ENCODE data around the gene PECR.
A peak's percentile ranks its signal among the peaks of the same experiment; 100 is the strongest.

Gene PECR

GRCh38 chr2:216070195-216070594 is 11.4 kb downstream of the PECR start:
- no peaks in the 10 kb centered on the region for H3K27me3 ChIP-seq
- H3K4me1 ChIP-seq: peaks cover 0 to 11% (median 6%) of the 10 kb centered on the region in 10 experiments; a peak in 8 of 20 replicates
- H3K36me3 ChIP-seq: no peaks in the 10 kb centered on the region
- H3K9ac ChIP-seq: no peak overlapping the region
- TF ChIP-seq Cebpa-rat (IDR thresholded peaks at IDR 0.05): no peak
- peaks cover 0 to 3% (median 0%) of the 10 kb centered on the region in 11 experiments; a peak in 1 of 22 replicates for H3K9me3 ChIP-seq (replicated peaks in 1 of 11)
- H4K20me1 ChIP-seq: no peaks in the 10 kb centered on the region
- H3K4me3 ChIP-seq: no peak overlapping the region
- H3K27ac ChIP-seq: no peak overlapping the region
- no peak overlapping the region for H3K4me2 ChIP-seq

DNA sequence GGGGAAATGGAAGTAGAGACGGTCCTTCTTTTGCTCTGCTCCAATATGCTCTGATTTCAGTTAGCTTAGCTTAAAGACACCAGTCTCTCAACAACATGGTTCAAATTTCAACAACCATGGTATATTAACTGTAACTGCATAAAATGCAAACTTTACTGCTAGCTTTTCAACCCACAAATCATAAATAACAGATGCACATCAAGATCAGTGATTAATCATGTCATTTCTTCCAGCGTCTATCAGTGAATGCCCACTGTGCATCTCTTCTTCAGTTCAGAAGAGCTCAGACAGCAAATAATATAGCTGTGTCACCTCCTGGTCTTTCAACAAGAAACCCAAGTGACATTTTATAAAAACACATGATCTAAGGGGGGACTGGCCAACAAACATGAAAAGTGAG is 12.6 kb downstream of the PECR start:
- Histone ChIP-seq H3K4me1 (peaks cover 0 to 4% (median 2%) of the 10 kb centered on the region in 10 experiments; a peak in 8 of 20 replicates), H4K20me1 (no peaks in the 10 kb centered on the region), H3K9me3 (replicated peaks in 1 of 11) (peaks cover 0 to 3% (median 0%) of the 10 kb centered on the region in 11 experiments; a peak in 1 of 22 replicates), H3K27me3 (no peaks in the 10 kb centered on the region), H3K4me3 (no peak overlapping the region), H3K4me2 (no peak overlapping the region), H3K9ac (no peak overlapping the region), H3K36me3 (no peaks in the 10 kb centered on the region), H3K27ac (no peak overlapping the region)
- no peak for TF ChIP-seq Cebpa-rat (IDR thresholded peaks at IDR 0.05)

GRCh38 chr2:216066230-216066629 is 15.4 kb downstream of the PECR start:
- H3K4me3 ChIP-seq: no peak overlapping the region
- H3K27me3 ChIP-seq: no peaks in the 10 kb centered on the region
- H4K20me1 ChIP-seq: no peaks in the 10 kb centered on the region
- no peaks in the 10 kb centered on the region for H3K9me3 ChIP-seq (replicated peaks in 1 of 11)
- no peak overlapping the region for H3K4me2 ChIP-seq
- H3K4me1 ChIP-seq: no peaks in the 10 kb centered on the region
- no peaks in the 10 kb centered on the region for H3K36me3 ChIP-seq
- H3K27ac ChIP-seq: no peak overlapping the region
- no peak for TF ChIP-seq Cebpa-rat (IDR thresholded peaks at IDR 0.05)
- H3K9ac ChIP-seq: no peak overlapping the region

- Histone ChIP-seq H3K36me3 (no peaks in the 10 kb centered on the region), H3K4me1 (no peaks in the 10 kb centered on the region), H3K27ac (no peak overlapping the region), H3K27me3 (no peaks in the 10 kb centered on the region), H3K9me3 (replicated peaks in 1 of 11) (no peaks in the 10 kb centered on the region), H3K4me2 (no peak overlapping the region), H3K9ac (no peak overlapping the region), H3K4me3 (no peak overlapping the region), H4K20me1 (no peaks in the 10 kb centered on the region)
- TF ChIP-seq Cebpa-rat (IDR thresholded peaks at IDR 0.05): no peak
These were observed 16.9 kb downstream of the PECR start for GRCh38 chr2:216064665-216065064.

GRCh38 chr2:216064014-216064630 is 17.5 kb downstream of the PECR start:
- Histone ChIP-seq H3K9ac (no peak overlapping the region), H3K4me1 (no peaks in the 10 kb centered on the region), H3K27ac (no peak overlapping the region), H3K9me3 (replicated peaks in 1 of 11) (no peaks in the 10 kb centered on the region), H3K36me3 (no peaks in the 10 kb centered on the region), H3K4me3 (no peak overlapping the region), H3K27me3 (no peaks in the 10 kb centered on the region), H4K20me1 (no peaks in the 10 kb centered on the region), H3K4me2 (no peak overlapping the region)
- TF ChIP-seq Cebpa-rat (IDR thresholded peaks at IDR 0.05): no peak

GRCh38 chr2:216059233-216059834 is 22.3 kb downstream of the PECR start:
- Histone ChIP-seq H3K4me3 (no peak overlapping the region), H3K9me3 (replicated peaks in 1 of 11) (no peaks in the 10 kb centered on the region), H4K20me1 (peaks cover 0 to 3% (median 0%) of the 10 kb centered on the region in 11 experiments; a peak in 1 of 22 replicates), H3K9ac (no peak overlapping the region), H3K4me1 (peaks cover 12 to 29% (median 18%) of the 10 kb centered on the region in 10 experiments), H3K27ac (no peak overlapping the region), H3K27me3 (no peaks in the 10 kb centered on the region), H3K4me2 (peak overlapping the region in 2 of 11 experiments; percentile 88 to 90; a peak in 2 of 22 replicates), H3K36me3 (no peaks in the 10 kb centered on the region)
- no peak for TF ChIP-seq Cebpa-rat (IDR thresholded peaks at IDR 0.05)

GRCh38 chr2:216057688-216058193 is 23.9 kb downstream of the PECR start:
- Histone ChIP-seq H4K20me1 (peaks cover 0 to 3% (median 0%) of the 10 kb centered on the region in 11 experiments; a peak in 1 of 22 replicates), H3K36me3 (no peaks in the 10 kb centered on the region), H3K9ac (peak overlapping the region in 3 of 11 experiments; percentile 6 to 49 (median 7); a peak in 2 of 22 replicates), H3K4me3 (peak overlapping the region in 3 of 10 experiments; percentile 26 to 27 (median 26); a peak in 5 of 20 replicates), H3K4me1 (peaks cover 12 to 29% (median 18%) of the 10 kb centered on the region in 10 experiments), H3K27me3 (no peaks in the 10 kb centered on the region), H3K27ac (peak overlapping the region in 6 of 11 experiments; percentile 21 to 62 (median 33); a peak in 11 of 22 replicates), H3K9me3 (replicated peaks in 1 of 11) (no peaks in the 10 kb centered on the region), H3K4me2 (peak overlapping the region; percentile 44 to 90 (median 67))
- no peak for TF ChIP-seq Cebpa-rat (IDR thresholded peaks at IDR 0.05)

- Histone ChIP-seq H3K36me3 (no peaks in the 10 kb centered on the region), H3K9me3 (replicated peaks in 1 of 11) (no peaks in the 10 kb centered on the region), H3K4me3 (no peak overlapping the region), H3K4me1 (peaks cover 12 to 29% (median 18%) of the 10 kb centered on the region in 10 experiments), H3K27me3 (no peaks in the 10 kb centered on the region), H3K4me2 (peak overlapping the region in 5 of 11 experiments; percentile 55 to 90 (median 85); a peak in 5 of 22 replicates), H3K27ac (no peak overlapping the region), H4K20me1 (peaks cover 0 to 3% (median 0%) of the 10 kb centered on the region in 11 experiments; a peak in 1 of 22 replicates), H3K9ac (no peak overlapping the region)
- TF ChIP-seq Cebpa-rat (IDR thresholded peaks at IDR 0.05): no peak
These were observed 24.9 kb downstream of the PECR start for GRCh38 chr2:216056739-216057138.

DNA sequence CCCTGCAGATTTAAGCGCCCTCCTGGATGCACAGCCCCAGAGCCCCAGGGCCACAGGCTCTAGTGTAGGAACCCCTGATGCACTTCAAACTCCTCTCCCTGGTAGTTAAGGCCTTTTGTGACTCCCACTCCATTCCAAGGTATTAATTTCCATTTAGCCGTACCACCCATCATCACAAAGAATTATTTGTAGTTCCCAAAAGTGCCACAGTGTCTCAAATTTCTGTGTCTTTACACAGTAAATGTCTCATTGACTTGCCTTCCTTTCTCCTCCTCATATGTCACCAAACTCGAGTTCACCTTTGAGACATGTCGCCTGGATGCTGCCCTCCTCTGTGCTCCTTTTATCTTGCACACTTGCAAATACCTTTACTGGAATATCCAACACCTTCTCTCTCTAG is 25.9 kb downstream of the PECR start:
- no peaks in the 10 kb centered on the region for H3K9me3 ChIP-seq (replicated peaks in 1 of 11)
- no peak overlapping the region for H3K4me3 ChIP-seq
- no peak overlapping the region for H3K27ac ChIP-seq
- H3K4me2 ChIP-seq: no peak overlapping the region
- H3K27me3 ChIP-seq: no peaks in the 10 kb centered on the region
- peaks cover 0 to 3% (median 0%) of the 10 kb centered on the region in 11 experiments; a peak in 1 of 22 replicates for H4K20me1 ChIP-seq
- no peak overlapping the region for H3K9ac ChIP-seq
- TF ChIP-seq Cebpa-rat (IDR thresholded peaks at IDR 0.05): no peak
- peaks cover 12 to 29% (median 18%) of the 10 kb centered on the region in 10 experiments for H3K4me1 ChIP-seq
- no peaks in the 10 kb centered on the region for H3K36me3 ChIP-seq

All from BLaER1 treated with 17β-estradiol and CSF1 and Interleukin-3, amounts not matched to agents 10 nM and 100 nM (cell line).